Glomerular visceral epithelial cell (primary cell): ENCODE results near the gene PRTFDC1.
"Not testable (repeated sequence)": the region's sequence is repeated elsewhere in the genome, so short reads cannot be mapped to it uniquely, and the experiment has no call there.

Experiments used
- DNase-seq: peaks from one replicate; pipeline ENCODE4 v3.0.0-alpha.2; 2016; ENCODE audit errors: extremely low spot score

The PRTFDC1 gene

DNA sequence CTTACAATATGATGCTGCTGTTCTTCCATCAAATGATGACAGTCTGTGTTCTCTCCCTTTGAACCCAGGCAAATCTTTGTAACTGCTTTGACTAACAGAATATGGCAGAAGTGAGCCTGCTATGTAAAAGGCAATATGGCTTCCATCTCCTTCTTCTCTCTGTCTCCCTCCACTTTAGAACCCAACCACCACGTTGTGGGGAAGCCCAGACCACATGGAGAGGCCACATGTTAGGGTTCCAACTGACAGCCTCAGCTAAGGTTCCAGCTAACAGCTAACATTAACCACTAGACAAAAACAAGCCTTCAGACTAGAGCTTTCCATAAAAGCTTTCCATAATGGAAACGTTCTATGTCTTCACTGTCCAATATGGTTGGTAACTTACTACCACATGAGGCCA is 107.7 kb downstream of the PRTFDC1 start:
- DNase-seq: no peak

DNA sequence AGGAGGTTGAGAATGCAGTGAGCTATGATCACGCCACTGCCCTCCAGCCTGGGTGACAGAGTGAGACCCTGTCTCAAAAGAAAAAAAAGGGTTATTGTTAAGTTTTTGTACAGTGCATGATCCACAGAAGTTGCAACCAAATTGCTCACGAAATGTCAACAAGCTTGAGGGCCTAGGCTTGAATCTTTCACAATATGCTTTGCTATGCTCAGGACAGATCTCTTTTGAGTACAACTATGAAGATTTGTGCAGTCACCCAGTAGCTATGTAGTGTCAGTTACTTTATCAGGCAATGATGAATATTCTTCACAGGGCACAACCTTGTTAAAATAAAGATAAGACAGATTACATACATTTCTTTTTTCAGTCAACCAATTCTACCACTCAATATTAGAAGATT is 109.2 kb downstream of the PRTFDC1 start:
- DNase-seq: no peak

DNA sequence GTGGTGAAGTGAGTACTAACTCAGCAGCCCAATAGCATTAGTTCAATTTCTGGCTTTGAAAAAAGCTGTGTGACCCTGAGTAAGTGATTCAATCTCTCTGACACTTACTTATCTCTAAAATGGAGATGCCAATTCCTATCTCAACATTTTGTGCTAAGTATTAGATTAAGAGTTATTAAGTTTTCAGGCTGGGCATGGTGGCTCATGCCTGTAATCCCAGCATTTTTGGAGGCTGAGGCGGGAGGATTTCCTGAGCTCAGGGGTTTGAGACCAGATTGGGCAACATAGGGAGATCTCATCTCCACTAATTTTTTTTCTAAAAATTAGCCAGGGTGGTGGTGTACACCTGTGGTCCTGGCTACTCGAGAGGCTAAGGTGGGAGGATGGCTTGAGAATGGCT is 109.5 kb downstream of the PRTFDC1 start:
- DNase-seq: no peak

DNA sequence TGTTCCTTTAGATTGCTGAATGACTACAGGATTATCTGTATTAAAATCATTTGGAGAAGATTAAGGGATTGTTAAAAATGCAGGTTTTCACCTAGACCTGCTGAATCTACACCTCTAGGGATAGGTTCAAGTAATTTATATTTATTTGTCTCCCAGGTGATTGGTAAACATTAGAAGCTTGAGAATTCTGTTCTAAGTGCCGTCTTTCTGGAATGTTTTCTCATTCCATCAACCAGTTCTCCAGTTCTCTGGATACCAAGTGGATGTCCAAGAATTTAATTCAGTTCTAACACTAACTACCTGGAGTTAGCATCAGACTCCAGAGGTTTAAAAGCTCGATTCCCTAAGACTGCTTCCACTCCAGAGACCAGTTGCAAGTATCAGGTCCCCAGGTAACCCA is 110.9 kb downstream of the PRTFDC1 start:
- DNase-seq: no peak

DNA sequence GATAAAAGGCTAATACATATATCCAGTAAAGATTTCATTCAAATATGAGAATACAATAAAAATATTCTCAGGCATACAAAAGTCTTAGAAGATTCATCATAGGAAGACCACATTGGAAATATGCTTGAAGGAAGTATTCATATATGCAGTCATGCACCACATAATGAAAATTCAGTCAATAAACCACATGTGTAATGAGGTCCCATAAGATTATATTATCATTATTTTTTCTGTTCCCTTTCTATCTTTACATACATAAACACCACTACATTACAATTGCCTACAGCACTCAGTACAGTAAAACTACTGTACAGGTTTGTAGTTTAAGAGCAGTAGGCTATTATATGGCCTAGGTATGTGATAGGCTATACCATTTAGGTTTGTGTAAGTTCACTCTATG is 111.6 kb downstream of the PRTFDC1 start:
- no peak for DNase-seq

DNA sequence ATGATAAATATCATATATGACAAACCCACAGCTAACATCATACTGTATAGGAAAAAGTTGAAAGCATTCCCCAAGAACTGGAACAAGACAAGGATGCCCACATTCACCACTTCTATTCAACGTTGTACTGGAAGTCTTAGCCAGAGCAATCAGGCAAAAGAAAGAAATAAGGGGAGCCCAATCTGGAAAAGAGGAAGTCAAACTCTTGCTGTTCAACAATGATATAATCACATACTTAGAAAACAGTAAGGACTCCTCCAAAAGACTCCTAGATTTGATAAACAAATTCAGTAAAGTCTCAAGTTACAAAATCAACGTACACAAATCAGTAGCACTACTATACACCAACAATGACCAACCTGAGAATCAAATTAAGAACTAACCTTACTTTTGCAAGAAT is 114.6 kb downstream of the PRTFDC1 start:
- not testable (repeated sequence) for DNase-seq

DNA sequence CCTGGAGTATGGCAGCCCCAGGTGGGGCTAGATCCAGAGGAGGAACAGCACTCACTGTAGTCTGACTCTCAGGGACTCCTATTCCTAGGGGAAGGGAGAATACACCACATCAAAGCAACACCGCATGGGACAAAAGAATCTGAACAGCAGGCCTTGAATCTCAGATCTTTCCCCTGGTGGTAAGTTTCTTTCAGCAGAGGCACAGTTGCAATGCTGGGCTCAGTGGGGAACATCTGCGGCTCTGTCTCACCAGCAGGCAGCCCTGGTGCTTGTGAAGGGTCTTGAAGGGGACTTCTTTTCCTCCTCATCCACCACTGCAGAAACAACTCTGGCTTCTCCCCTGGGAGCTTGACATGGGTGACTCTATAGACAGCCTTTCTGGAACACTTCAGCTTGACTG is 117.5 kb downstream of the PRTFDC1 start:
- no peak for DNase-seq

DNA sequence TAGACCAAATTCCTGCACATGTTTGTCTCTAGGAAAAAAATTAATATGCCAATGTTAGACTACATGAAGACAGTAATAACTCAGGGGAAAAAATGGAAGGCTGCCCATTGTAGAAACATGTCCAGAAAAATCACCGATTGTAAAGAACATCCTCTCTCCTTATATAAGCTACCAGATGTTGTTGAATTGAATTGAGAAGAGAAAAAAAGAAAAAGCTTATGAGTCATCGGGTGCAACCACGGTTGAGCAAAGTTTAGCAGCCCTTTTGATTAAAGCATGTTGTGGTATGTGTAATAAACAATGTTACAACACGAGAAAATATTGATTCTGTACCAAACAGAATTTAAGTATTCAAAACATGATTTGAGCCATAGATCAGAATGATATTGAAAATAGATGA is 126.4 kb downstream of the PRTFDC1 start:
- peak; percentile 1 for DNase-seq

DNA sequence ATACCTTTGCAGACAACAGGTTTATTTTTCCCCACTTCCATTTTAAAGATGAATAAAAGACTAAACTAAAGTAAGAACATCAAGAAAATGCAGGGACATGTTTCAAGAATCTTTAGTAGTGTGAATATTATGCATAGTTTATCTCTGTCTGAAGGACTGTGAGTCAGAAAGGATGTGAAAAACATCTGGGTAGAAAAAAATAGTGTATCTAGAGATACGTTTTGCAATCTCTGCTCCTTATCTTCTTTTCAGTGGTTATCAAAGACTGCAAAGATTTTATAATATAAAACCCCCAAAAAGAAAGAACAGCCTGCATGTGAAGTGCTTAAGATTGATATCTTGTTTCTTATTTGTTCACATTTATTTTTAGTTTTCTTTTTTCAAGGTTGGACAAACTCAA is 126.9 kb downstream of the PRTFDC1 start:
- DNase-seq: no peak

DNA sequence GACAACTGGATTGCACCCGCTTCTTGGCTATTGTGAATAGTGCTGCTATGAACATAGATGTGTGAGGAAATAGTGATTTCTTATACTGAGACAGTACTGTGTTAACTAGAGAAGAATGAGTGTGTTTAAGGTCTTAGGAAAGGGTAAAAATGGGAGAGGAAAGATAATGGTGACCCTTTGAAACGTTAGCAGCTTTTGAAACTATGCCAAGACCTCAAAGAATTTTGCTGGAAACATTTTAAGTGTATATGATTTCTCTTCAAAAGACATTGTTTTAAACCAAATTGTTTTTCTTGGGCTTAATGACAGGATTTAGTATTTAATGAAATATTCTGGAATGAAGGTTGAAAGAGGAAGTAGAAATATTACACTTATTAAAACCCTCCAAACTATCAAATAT is 127.9 kb downstream of the PRTFDC1 start:
- no peak for DNase-seq

DNA sequence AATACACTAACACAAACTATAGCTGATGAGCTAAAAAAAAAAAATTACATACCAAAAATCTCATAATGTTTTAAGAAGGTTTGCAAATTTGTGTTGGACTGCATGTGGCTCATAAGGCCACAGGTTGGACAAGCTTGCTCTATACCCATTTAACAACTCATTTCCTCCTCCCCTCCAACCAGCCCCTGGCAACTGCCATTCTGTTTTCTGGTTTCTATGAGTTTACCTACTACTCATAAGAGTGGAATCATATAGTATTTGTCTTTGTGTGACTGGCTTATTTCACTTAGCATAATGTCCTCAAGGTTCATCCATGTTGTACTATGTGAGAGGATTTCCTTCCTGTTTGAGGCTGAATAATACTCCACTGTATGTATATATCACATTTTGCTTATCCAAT is 128.3 kb downstream of the PRTFDC1 start:
- no peak for DNase-seq

DNA sequence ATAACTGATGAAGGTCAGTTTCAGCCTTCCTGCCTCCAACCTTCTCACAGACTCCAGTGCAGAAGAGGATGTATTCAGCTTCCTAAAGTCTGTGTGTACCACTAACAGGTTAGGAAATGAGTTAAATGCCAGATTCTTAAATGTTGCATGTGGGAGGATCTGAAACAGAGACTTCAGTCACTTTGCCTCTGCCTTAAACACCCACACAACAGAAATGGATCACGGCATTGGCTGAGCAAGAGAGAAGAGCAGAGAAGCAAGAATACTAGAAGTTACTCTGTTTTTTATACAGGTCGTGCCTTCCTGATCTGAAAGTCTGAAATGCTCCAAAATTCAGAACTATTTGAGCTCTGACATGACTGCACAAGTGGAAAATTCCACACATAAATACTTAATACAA is 129.8 kb downstream of the PRTFDC1 start:
- no peak for DNase-seq

DNA sequence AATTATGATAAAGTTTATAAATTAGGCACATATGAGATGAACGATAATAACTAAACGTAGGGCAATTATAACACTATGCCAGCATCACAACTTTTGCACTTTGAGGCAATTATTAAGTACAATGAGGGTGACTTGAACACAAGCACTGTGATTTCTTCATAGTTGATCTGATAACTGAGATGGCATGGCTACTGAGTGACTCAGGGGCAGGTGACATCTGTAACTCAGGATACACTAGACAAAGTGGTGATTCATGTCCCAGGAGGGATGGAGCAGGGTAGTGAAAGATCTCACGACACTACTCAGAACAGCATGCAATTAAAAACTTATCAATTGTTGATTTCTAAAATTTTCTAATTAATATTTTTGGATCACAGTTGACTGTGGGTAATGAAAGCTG is 130.4 kb downstream of the PRTFDC1 start:
- no peak for DNase-seq

DNA sequence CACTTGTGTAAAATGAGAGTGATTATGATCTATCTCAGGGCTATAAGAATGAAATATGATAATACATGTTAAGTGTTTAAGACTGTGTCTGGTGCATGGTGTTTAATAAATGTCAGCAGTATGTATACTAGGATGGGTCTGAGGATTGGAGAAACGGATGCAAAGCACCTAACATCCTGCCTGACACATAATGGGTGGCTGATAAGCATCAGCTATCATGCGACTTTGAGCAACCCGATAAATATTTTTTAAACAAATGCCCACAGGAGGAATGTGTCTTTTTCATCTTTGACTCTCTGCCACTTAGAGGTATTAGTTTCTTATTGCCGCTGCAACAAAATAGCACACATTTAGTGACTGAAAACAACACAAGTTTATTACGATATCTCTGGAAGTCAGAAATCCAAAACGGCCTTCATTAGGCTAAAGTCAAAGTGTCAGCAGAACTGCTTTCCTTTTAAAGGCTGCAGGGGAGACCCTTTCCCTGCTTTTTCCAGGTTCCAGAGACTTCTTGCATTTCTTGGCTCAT is 135.5 kb downstream of the PRTFDC1 start:
- DNase-seq: no peak

DNA sequence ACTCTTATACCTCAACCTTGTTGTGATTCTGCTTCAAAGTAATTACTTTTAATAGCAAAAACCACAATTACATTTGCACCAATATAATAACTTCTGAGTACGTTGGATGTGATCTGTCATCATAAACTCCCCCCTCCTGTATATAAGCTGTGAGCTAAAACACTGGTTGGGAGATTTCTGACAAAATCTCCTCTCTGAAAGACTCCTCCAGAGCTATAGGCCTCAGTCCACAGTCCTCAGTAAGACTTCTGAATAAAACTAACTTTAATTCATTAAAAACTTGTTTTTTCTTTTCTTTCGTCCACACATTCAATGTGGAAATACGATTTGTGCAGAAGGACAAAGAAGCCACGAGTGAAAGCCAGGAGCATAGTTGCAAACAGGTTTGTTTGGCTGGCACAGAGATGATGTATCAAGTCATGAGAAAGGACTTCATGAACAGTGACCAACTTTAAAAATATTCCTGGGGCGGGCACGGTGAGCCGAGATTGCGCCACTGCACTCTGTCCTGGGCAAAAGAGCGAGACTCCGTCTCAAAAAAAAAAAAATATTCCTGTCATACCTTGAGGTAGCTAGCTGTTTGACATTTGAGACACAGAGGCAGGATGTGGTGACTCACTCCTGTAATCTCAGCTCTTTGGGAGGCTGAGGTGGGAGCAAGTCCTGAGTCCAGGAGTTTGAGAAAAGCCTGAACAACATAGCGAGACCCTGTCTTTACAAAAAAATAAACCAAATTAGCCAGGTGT is 137.7 kb downstream of the PRTFDC1 start:
- DNase-seq: peak; percentile 49

DNA sequence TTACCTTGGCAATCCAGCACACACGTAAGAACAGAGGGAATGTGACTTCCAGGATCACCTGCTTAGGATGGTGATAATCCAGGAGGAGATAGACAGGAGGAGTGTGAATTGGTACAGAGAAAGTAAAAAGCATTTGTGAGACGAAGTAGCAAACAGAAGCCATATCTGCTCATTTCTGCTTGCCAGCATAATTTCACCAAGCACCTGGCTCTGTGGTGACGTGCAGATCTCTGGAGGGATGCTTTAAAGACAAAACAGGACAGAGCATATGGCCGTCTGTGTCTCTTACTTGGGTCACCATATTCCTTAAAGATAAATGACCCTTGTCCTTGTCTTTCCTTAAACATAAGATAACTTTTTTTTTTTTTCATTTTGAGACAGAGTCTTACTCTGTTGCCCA is 138.6 kb downstream of the PRTFDC1 start:
- no peak for DNase-seq

DNA sequence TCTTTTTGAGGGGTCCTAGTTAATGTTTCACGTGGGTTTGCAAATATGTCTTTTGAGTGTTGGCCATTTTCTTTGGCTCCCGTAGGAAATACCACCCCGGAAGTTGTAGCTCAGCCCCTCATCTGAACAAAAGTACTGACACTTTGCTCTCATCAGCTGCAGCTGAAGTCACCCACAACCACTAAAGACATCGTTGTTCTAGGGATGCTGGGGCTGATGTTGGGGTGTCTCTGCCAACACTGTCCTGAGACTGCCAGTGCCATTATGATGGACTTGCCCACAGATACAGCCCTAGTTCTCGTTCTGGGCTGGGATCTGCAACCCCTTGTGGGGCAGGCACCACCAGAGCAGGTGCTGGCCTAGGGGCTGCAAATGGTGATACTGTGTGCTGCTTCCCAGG is 146.1 kb downstream of the PRTFDC1 start:
- no peak for DNase-seq

DNA sequence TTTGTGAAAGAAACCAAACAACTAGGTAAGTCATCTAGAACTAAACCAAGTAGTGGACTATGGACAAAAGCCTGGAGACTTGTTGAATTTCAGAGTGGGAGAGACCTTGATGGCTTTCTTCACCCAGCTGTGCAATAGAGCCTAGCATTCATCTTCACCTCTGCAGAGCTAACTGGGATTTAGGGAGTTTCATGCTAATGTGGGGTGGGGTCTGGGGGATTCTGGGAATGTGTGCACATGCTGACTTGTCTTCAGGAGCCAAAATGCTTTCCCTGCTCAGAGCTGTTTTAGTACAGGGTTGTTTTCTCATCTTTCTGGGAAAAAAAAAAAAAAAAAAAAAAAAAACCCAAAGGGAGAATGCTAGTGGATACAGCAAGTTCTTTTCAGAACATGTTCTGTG is 147.4 kb downstream of the PRTFDC1 start:
- no peak for DNase-seq

DNA sequence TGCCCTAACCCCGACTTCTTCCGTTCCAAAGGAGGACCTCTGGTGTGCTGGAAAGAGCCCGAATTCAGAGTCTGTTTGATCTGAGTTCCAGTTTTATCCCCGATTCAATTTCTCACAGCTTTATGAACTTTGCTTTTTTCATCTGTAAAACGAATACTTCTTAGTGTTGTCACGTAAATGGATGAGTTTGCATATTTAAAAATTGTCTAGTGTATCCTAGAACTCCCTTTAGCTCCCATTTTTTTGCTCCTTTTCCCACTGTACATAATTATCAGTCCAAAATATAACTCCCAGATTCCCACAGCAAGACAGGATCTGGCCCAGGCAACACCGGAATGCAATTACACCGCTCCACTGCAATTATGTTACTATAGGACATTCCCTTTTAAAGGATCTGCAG is 148.0 kb downstream of the PRTFDC1 start:
- DNase-seq: no peak

DNA sequence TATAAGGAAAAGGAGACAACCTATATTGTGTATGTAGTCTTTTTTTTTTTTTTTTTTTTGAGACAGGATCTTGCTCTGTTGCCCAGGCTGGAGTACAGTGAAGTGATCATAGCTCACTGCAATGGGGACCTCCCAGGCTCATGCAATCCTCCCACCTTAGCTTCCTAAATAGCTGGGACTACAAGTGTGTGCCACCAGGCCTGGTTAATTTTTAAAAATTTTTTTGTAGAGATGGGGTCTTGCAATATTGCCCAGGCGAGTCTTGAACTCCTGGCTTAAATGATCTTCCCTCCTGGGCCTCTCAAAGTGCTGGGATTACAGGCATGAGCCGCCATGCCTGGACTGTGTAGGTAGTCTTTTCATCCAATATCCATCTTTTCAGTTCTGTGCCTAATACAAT is 150.0 kb downstream of the PRTFDC1 start:
- no peak for DNase-seq

DNA sequence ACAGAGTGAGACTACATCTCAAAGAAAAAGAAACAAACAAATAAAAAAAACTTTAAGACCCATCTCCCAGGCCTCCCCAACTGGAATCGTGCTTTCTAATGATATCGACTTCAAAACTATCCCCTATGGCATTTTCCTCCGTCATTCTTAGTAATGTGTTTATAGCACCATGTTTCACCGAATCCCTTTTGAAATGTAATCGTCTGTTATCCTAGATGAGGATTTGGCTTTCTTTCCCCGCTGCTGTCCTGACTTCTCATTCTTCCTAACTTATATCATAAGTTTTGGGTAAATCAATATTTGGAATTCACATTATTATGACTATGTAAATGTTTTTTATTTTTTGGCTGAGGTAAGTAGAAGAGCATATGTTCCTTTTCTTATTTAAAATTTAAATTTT is 151.5 kb downstream of the PRTFDC1 start:
- no peak for DNase-seq
